Motor neuron (in vitro differentiated cells): ENCODE measurements around the gene PITRM1. TPM values are rescaled to one million over a fixed set of nuclear protein-coding genes. Genes with fewer than 3 reads are reported as not detected.
"Not testable (repeated sequence)": the region's sequence is repeated elsewhere in the genome, so short reads cannot be mapped to it uniquely, and the experiment has no call there.

Source experiments
- ATAC-seq, 8 experiments: fragments of 200-7000 bp; cut with Tn5 transposase; replicated peaks in 6 of 8; 2 replicates each; pipeline ENCODE4 v1.8.0; 2021; ENCODE audit warnings: mild to moderate bottlenecking in 8 of 8, moderate library complexity in 8 of 8
- H3K27ac ChIP-seq, 2 donors: fragments of 250-450 bp; sonication (Bioruptor Pico); 2 replicates each; pipeline ENCODE4 v1.9.0; 2021; ENCODE audit warnings: antibody characterized with exemption in 2 of 2, mild to moderate bottlenecking in 2 of 2, moderate library complexity in 1 of 2
- H3K4me1 ChIP-seq, 2 donors: fragments of 250-450 bp; sonication (Bioruptor Pico); replicated peaks in 1 of 2; 2 replicates each; pipeline ENCODE4 v1.6.1; 2021; ENCODE audit warnings: antibody characterized with exemption in 2 of 2, mild to moderate bottlenecking in 2 of 2, moderate library complexity in 1 of 2
- H3K4me3 ChIP-seq, 5 donors: fragments of 250-450 bp; sonication (Bioruptor Pico); 2 replicates each; pipeline ENCODE4 v1.9.0; 2021; ENCODE audit warnings: antibody characterized with exemption in 5 of 5, mild to moderate bottlenecking in 5 of 5, moderate library complexity in 4 of 5
- whole genome bisulfite sequencing, 10 experiments: fragments of 450-650 bp; shearing (Covaris generic); methylation state at CpG; one replicate each; pipeline ENCODE4 v1.0.0; 2022; 5-methylcytosine and 5-hydroxymethylcytosine counted together
- in situ Hi-C, 9 experiments: fragments of 400-800 bp; cut with MboI; loops; one replicate each; pipeline ENCODE4 v1.15.0; 2021; ENCODE audit warnings: low sequenced_read_pairs in 9 of 9, low pct_unique_long_range_greater_than_20kb in 2 of 9; ENCODE audit not compliant: unreplicated experiment in 9 of 9
- total RNA-seq, 8 experiments: library from RNA; unstranded; fragments of 300-600 nt; gene quantifications; 2 replicates each; pipeline versions ENCODE4 v1.2.3 to v1.2.4, GENCODE V29; 2022

PITRM1 gene
- total RNA-seq, 8 experiments from 2014 or later, result 33.2 to 153 (median 56.6) TPM

DNA sequence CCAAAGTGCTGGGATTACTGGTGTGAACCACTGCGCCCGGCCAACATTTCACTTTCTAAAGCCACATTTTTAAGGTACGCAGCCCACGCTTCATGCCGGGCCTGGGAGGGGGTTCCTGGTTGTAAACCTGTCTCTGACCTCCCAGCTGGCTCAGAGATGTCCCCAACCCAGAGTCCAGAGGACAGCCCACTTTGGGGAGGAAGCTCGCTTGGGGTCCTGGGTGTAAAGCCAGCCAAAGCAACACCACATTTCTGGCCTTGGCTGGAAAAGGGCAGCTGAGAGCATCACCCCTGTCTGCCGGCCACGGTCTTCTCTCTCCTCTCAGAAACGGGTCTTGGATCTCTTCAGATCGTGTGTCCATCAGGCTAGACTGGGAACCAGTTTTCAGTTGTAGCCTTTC lies 23.9 kb upstream of the PITRM1 start:
- 60 to 100% (median 80%) methylated on average over 1 of the region's 10 CpGs; no CpG with 5 or more reads in 7 of the 10 experiments for whole genome bisulfite sequencing, 10 experiments
- in situ Hi-C loops, result loop anchor here in 3 of 9 experiments (10.0 to 25.0 kb wide), 3 partner anchors 1566 to 1591 kb away; no protein-coding TSS in a partner anchor
- ATAC-seq, result no peak
- no peak overlapping the region for H3K4me3 ChIP-seq
- no peak overlapping the region for H3K27ac ChIP-seq
- H3K4me1 ChIP-seq, result peaks cover 12 to 15% of the 10 kb centered on the region in 2 donors

- in situ Hi-C loops, result loop anchor here in 3 of 9 experiments (10.0 to 25.0 kb wide), 3 partner anchors 1567 to 1592 kb away; no protein-coding TSS in a partner anchor
- Histone ChIP-seq H3K4me1 (peaks cover 12 to 15% of the 10 kb centered on the region in 2 donors), H3K27ac (no peak overlapping the region), H3K4me3 (no peak overlapping the region)
- no peak for ATAC-seq
- WGBS, 10 experiments, result 84 to 100% (median 92%) methylated on average over 1 to 6 of the region's 9 CpGs; no CpG with 5 or more reads in 2 of the 10 experiments
Observed at GRCh38 chr10:3195726-3196125, 23.1 kb upstream of the PITRM1 start.

DNA sequence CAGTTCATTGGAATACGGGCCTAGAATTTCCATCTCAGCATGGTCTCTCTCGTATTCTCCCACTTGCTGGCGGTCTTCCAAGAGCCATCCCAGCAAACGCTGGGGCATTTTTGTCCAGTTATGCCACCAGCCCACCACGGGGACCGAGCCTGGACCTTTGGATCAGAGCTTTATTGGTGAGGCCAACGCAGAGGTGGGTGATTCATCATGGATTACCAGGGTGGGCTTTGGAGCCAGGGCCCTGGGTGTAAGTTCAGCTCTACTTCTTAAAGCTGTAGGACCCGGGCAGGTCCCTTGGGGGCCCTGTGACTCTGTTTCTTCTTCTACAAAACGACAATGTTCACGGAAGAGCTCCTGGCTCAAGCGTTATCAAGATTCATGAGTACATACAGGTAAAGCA lies 22.7 kb upstream of the PITRM1 start:
- H3K4me3 ChIP-seq, result no peak overlapping the region
- peaks cover 15% of the 10 kb centered on the region in 2 donors for H3K4me1 ChIP-seq
- 40 to 100% (median 79%) methylated on average over 1 to 5 of the region's 11 CpGs; no CpG with 5 or more reads in 2 of the 10 experiments for WGBS, 10 experiments
- no peak for ATAC-seq
- in situ Hi-C loops, result loop anchor here in 3 of 9 experiments (10.0 to 25.0 kb wide), 3 partner anchors 1567 to 1592 kb away; no protein-coding TSS in a partner anchor
- no peak overlapping the region for H3K27ac ChIP-seq

GRCh38 chr10:3194871-3195270 lies 22.3 kb upstream of the PITRM1 start:
- in situ Hi-C loops, result loop anchor here in 3 of 9 experiments (10.0 to 25.0 kb wide), 3 partner anchors 1567 to 1592 kb away; no protein-coding TSS in a partner anchor
- peaks cover 15 to 19% of the 10 kb centered on the region in 2 donors for H3K4me1 ChIP-seq
- 90 to 100% (median 100%) methylated on average over 1 to 2 of the region's 4 CpGs; no CpG with 5 or more reads in 7 of the 10 experiments for WGBS, 10 experiments
- H3K27ac ChIP-seq, result no peak overlapping the region
- H3K4me3 ChIP-seq, result no peak overlapping the region
- ATAC-seq, result no peak

GRCh38 chr10:3193751-3194150 lies 21.2 kb upstream of the PITRM1 start:
- WGBS, 10 experiments, result 80 to 100% (median 95%) methylated on average over 1 to 5 of the region's 6 CpGs; no CpG with 5 or more reads in 3 of the 10 experiments
- Histone ChIP-seq H3K27ac (no peak overlapping the region), H3K4me1 (peaks cover 15 to 23% of the 10 kb centered on the region in 2 donors), H3K4me3 (no peak overlapping the region)
- in situ Hi-C loops, result loop anchor here in 3 of 9 experiments (10.0 to 25.0 kb wide), 3 partner anchors 1569 to 1594 kb away; no protein-coding TSS in a partner anchor
- no peak for ATAC-seq

- H3K4me3 ChIP-seq, result no peak overlapping the region
- H3K4me1 ChIP-seq, result peaks cover 10 to 21% of the 10 kb centered on the region in 2 donors
- ATAC-seq, result peak in 4 of 8 experiments; percentile 5 to 71 (median 64)
- H3K27ac ChIP-seq, result no peak overlapping the region
- 0 to 72% (median 33%) methylated on average over 1 to 16 of the region's 19 CpGs for WGBS, 10 experiments
- in situ Hi-C loops, result loop anchor here in 3 of 9 experiments (10.0 to 25.0 kb wide), 3 partner anchors 1569 to 1594 kb away; no protein-coding TSS in a partner anchor
Observed at GRCh38 chr10:3192856-3193635, 20.5 kb upstream of the PITRM1 start.

DNA sequence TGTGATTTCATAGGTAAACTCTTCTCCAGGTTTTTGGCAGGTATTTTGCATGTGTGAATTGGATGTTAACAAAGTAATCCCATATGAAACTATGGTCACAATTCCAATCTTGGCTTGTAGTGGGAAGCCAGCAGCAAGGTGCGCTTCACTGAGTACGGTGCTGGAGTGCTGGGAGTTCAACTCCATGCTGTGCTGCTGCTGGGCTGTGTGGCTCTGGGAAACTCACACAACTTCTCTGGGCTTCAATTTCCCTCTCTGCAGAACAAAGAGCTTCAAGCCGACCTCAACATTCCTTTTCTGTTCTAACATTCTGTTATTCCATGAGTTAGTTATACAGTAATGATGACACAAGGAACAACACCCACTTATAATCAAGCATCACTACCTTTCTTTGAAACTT lies 18.2 kb upstream of the PITRM1 start:
- ATAC-seq, result no peak
- in situ Hi-C loops, result loop anchor here in 3 of 9 experiments (10.0 to 25.0 kb wide), 3 partner anchors 1571 to 1596 kb away; no protein-coding TSS in a partner anchor
- Histone ChIP-seq H3K4me1 (peaks cover 0 to 15% of the 10 kb centered on the region in 2 donors), H3K27ac (no peak overlapping the region), H3K4me3 (no peak overlapping the region)
- 77 to 100% (median 93%) methylated on average over 1 to 3 of the region's 3 CpGs; no CpG with 5 or more reads in 3 of the 10 experiments for WGBS, 10 experiments

GRCh38 chr10:3187229-3187628 lies 14.6 kb upstream of the PITRM1 start:
- ATAC-seq, H3K27ac ChIP-seq, H3K4me3 ChIP-seq: not testable (repeated sequence)
- 0 to 83% (median 75%) methylated on average over 1 to 3 of the region's 3 CpGs; no CpG with 5 or more reads in 5 of the 10 experiments for WGBS, 10 experiments
- peaks cover 0 to 12% of the 10 kb centered on the region in 2 donors for H3K4me1 ChIP-seq
- in situ Hi-C loops, result loop anchor here in 2 of 9 experiments (25.0 kb wide), 2 partner anchors 1575 to 1600 kb away; no protein-coding TSS in a partner anchor

GRCh38 chr10:3186368-3186767 lies 13.8 kb upstream of the PITRM1 start:
- H3K4me3 ChIP-seq, result no peak overlapping the region
- WGBS, 10 experiments, result 70 to 100% (median 93%) methylated on average over 5 to 6 of the region's 6 CpGs; no CpG with 5 or more reads in 1 of the 10 experiments
- in situ Hi-C loops, result loop anchor here in 2 of 9 experiments (25.0 kb wide), 2 partner anchors 1576 to 1601 kb away; no protein-coding TSS in a partner anchor
- no peak overlapping the region for H3K27ac ChIP-seq
- no peak for ATAC-seq
- H3K4me1 ChIP-seq, result peaks cover 0 to 12% of the 10 kb centered on the region in 2 donors

GRCh38 chr10:3185386-3185785 lies 12.8 kb upstream of the PITRM1 start:
- H3K4me1 ChIP-seq, result peaks cover 0 to 9% of the 10 kb centered on the region in 2 donors
- H3K27ac ChIP-seq, result no peak overlapping the region
- in situ Hi-C loops, result loop anchor here in 2 of 9 experiments (25.0 kb wide), 2 partner anchors 1577 to 1602 kb away; no protein-coding TSS in a partner anchor
- no peak overlapping the region for H3K4me3 ChIP-seq
- WGBS, 10 experiments, result 40 to 100% (median 83%) methylated on average over 1 to 6 of the region's 6 CpGs; no CpG with 5 or more reads in 3 of the 10 experiments
- ATAC-seq, result no peak

DNA sequence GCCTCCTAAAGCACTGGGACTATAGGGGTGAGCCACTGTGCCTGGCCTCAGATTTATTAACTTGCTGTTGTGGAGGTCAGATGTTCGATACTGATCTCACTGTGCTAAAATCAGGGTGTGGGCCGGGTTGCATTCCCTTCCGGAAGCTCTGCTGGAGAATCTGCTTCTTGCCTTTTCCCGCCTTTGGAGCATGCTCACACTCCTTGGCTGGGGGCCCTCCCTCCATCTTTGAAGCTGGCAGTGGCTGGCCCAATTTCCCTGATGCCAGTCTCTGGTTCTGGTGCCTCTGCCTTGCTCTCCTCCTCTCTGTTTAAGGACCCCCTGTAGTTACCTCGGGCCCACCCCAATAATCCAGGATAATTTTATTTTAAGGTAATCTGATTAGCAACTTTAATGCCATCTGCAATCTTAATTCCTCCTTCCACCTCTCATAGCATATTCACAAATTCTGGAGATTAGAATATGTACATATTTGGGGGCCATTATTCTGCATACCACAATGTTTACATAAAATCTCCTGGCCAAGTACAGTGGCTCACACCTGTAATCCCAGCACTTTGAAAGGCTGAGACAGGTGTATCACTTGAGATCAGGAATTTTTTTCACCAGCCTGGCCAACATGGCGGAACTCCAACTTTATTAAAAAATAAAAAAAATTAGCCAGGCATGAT lies 7.9 kb upstream of the PITRM1 start:
- H3K27ac ChIP-seq, result no peak overlapping the region
- 63 to 100% (median 90%) methylated on average over 1 to 6 of the region's 6 CpGs for WGBS, 10 experiments
- ATAC-seq, result peak in 4 of 8 experiments; percentile 20 to 79 (median 70)
- no peak overlapping the region for H3K4me3 ChIP-seq
- in situ Hi-C loops, result loop anchor here in 2 of 9 experiments (25.0 kb wide), 2 partner anchors 1582 to 1607 kb away; no protein-coding TSS in a partner anchor
- no peaks in the 10 kb centered on the region for H3K4me1 ChIP-seq

- Histone ChIP-seq H3K27ac (no peak overlapping the region), H3K4me1 (no peaks in the 10 kb centered on the region), H3K4me3 (no peak overlapping the region)
- WGBS, 10 experiments, result 42 to 95% (median 87%) methylated on average over 2 to 5 of the region's 5 CpGs; no CpG with 5 or more reads in 1 of the 10 experiments
- ATAC-seq, result no peak
- in situ Hi-C loops, result loop anchor here in 2 of 9 experiments (25.0 kb wide), 2 partner anchors 1583 to 1608 kb away; no protein-coding TSS in a partner anchor
Observed at GRCh38 chr10:3179174-3179573, 6.6 kb upstream of the PITRM1 start.
